ENCODE data around the gene SMAD3. TPM values are rescaled to one million over a fixed set of nuclear protein-coding genes. Genes with fewer than 3 reads are reported as not detected.
A peak's percentile ranks its signal among the peaks of the same experiment; 100 is the strongest.
"Not testable (repeated sequence)": the region's sequence is repeated elsewhere in the genome, so short reads cannot be mapped to it uniquely, and the experiment has no call there.

SMAD3 gene
- polyA plus RNA-seq, 10 donors, result 22.3 to 34.0 (median 24.1) TPM

- no peak for DNase-seq
These were observed 42.9 kb downstream of the SMAD3 start for GRCh38 chr15:67108122-67108961.

- DNase-seq, result peak in 2 of 3 donors; percentile 73 to 96
These were observed 44.0 kb downstream of the SMAD3 start for GRCh38 chr15:67109141-67110034.

GRCh38 chr15:67110361-67110781, 45.0 kb downstream of the SMAD3 start:
- peak in 1 of 3 donors; percentile 36 for DNase-seq

- DNase-seq, result no peak
These were observed 45.8 kb downstream of the SMAD3 start for GRCh38 chr15:67110958-67111864.

GRCh38 chr15:67114046-67114445, 48.6 kb downstream of the SMAD3 start:
- DNase-seq, result no peak

GRCh38 chr15:67114846-67115585, 49.6 kb downstream of the SMAD3 start:
- DNase-seq, result peak in 1 of 3 donors; percentile 69

GRCh38 chr15:67115586-67115969, 50.2 kb downstream of the SMAD3 start:
- peak in 1 of 3 donors; percentile 46 for DNase-seq

- no peak for DNase-seq
These were observed 51.3 kb downstream of the SMAD3 start for GRCh38 chr15:67116742-67117141.

GRCh38 chr15:67117370-67117769, 52.0 kb downstream of the SMAD3 start:
- DNase-seq, result peak in 1 of 3 donors; percentile 42

- DNase-seq, result no peak
These were observed 53.4 kb downstream of the SMAD3 start for GRCh38 chr15:67118808-67119207.

GRCh38 chr15:67119238-67119846, 53.9 kb downstream of the SMAD3 start:
- no peak for DNase-seq

- no peak for DNase-seq
These were observed 54.8 kb downstream of the SMAD3 start for GRCh38 chr15:67120009-67120838.

- peak in 2 of 3 donors; percentile 86 to 91 for DNase-seq
These were observed 55.6 kb downstream of the SMAD3 start for GRCh38 chr15:67120839-67121643.

- DNase-seq, result no peak
These were observed 56.5 kb downstream of the SMAD3 start for GRCh38 chr15:67121644-67122605.

GRCh38 chr15:67122816-67123215, 57.4 kb downstream of the SMAD3 start:
- DNase-seq, result not testable (repeated sequence)

- not testable (repeated sequence) for DNase-seq
These were observed 57.9 kb downstream of the SMAD3 start for GRCh38 chr15:67123291-67123690.

- no peak for DNase-seq
These were observed 58.7 kb downstream of the SMAD3 start for GRCh38 chr15:67124111-67124510.
